HepG2 (cell line): Measurements from ENCODE around the gene HSD17B8. TPM values are rescaled to one million over a fixed set of nuclear protein-coding genes. Genes with fewer than 3 reads are reported as not detected.

ENCODE experiments used
- ATF4 ChIP-seq, 2 experiments: fragments of 450-650 bp in 1 of 2; sonication (generic) in 1 of 2; formaldehyde crosslinking; IDR thresholded peaks; 2 replicates each; pipeline versions ENCODE4 v1.5.0 to v1.8.0; 2020 to 2022; ENCODE audit warnings: mild to moderate bottlenecking in 1 of 2, missing genetic modification reagents in 1 of 2
- FOSL2 ChIP-seq: sonication (generic); formaldehyde crosslinking; IDR thresholded peaks from 2 replicates; pipeline ENCODE4 v1.4.0; 2020; ENCODE audit warnings: missing genetic modification reagents
- FOXJ3 ChIP-seq: sonication (generic); formaldehyde crosslinking; IDR thresholded peaks from 2 replicates; pipeline ENCODE4 v1.4.0; 2020; ENCODE audit warnings: missing genetic modification reagents, mild to moderate bottlenecking, borderline replicate concordance
- IRF9 ChIP-seq: sonication (generic); formaldehyde crosslinking; IDR thresholded peaks from 2 replicates; pipeline ENCODE4 v1.8.0; 2022; ENCODE audit warnings: missing genetic modification reagents, mild to moderate bottlenecking, borderline replicate concordance
- KMT2B ChIP-seq: IDR thresholded peaks from 2 replicates; pipeline ENCODE4 v1.6.1; 2016; ENCODE audit warnings: missing genetic modification reagents, missing compliant biosample characterization
- MATR3 ChIP-seq: sonication (generic); formaldehyde crosslinking; IDR thresholded peaks from 2 replicates; pipeline ENCODE4 v1.4.0; 2020; ENCODE audit warnings: missing genetic modification reagents
- SNAPC2 ChIP-seq: sonication (generic); formaldehyde crosslinking; IDR thresholded peaks from 2 replicates; pipeline ENCODE4 v1.8.1; 2022; ENCODE audit warnings: mild to moderate bottlenecking, missing genetic modification reagents
- SRSF4 ChIP-seq: fragments of 200-400 bp; formaldehyde crosslinking; IDR thresholded peaks from one replicate; pipeline ENCODE4 v1.6.1; 2018; ENCODE audit warnings: mild to moderate bottlenecking, low read depth, low read length, moderate library complexity; ENCODE audit not compliant: poor library complexity, severe bottlenecking
- TBL1XR1 ChIP-seq: fragments of 150-350 bp; IDR thresholded peaks from 2 replicates; pipeline ENCODE4 v1.6.1; 2014; ENCODE audit warnings: borderline replicate concordance, low read length; ENCODE audit not compliant: partially characterized antibody
- ZBTB25 ChIP-seq: IDR thresholded peaks from 2 replicates; pipeline ENCODE4 v1.6.1; 2018; ENCODE audit warnings: missing genetic modification reagents
- ZNF746 ChIP-seq: sonication (generic); formaldehyde crosslinking; IDR thresholded peaks from 2 replicates; pipeline ENCODE4 v1.8.0; 2022; ENCODE audit warnings: mild to moderate bottlenecking, missing genetic modification reagents
- ZNF776 ChIP-seq: sonication (generic); formaldehyde crosslinking; IDR thresholded peaks from 2 replicates; pipeline ENCODE4 v1.4.0; 2020; ENCODE audit warnings: mild to moderate bottlenecking, missing genetic modification reagents
- ZNF883 ChIP-seq: sonication (generic); formaldehyde crosslinking; IDR thresholded peaks from 2 replicates; pipeline ENCODE4 v1.5.1; 2020; ENCODE audit warnings: mild to moderate bottlenecking, missing genetic modification reagents; ENCODE audit errors: not compliant biosample characterization
- polyA plus RNA-seq, 8 experiments: library from polyadenylated mRNA; depleted of rRNA in 3 of 8; stranded (reverse) in 7 of 8; unstranded in 1 of 8; fragments of >200 nt; fragmentation: Illumina TruSeq in 4 of 8; extraction: Trizol in 4 of 8; gene quantifications; 2 replicates each; pipeline versions ENCODE4 v1.2.1 to v1.2.3, GENCODE V29; 2011 to 2016; ENCODE audit warnings: low read depth in 4 of 8, missing spikeins in 1 of 8, mixed read lengths in 1 of 8; ENCODE audit not compliant: insufficient read depth in 1 of 8
- total RNA-seq, 5 experiments: library from RNA; depleted of rRNA; stranded (reverse); fragments of >200 nt; fragmentation: Illumina TruSeq; extraction: Trizol; gene quantifications; 2 replicates each; pipeline ENCODE4 v1.2.3, GENCODE V29; 2016; ENCODE audit warnings: low read depth in 1 of 5
- TF ChIP-seq, protein P1 (sequence below): sonication (generic); formaldehyde crosslinking; IDR thresholded peaks from 2 replicates; pipeline ENCODE4 v1.5.0; 2020; ENCODE audit warnings: mild to moderate bottlenecking, missing genetic modification reagents, borderline replicate concordance
- TF ChIP-seq, protein P2 (sequence below): sonication (generic); formaldehyde crosslinking; IDR thresholded peaks from 2 replicates; pipeline ENCODE4 v1.4.0; 2020; ENCODE audit warnings: mild to moderate bottlenecking, missing genetic modification reagents
- TF ChIP-seq, protein P3 (sequence below): sonication (generic); formaldehyde crosslinking; IDR thresholded peaks from 2 replicates; pipeline ENCODE4 v1.4.0; 2020; ENCODE audit warnings: missing genetic modification reagents, mild to moderate bottlenecking, borderline replicate concordance

Gene HSD17B8
- total and polyA plus RNA-seq, 2 of the 13 experiments (the other 11 are each of a cell fraction or from before 2014, with no cell fraction given): 12.6 to 20.1 TPM

DNA sequence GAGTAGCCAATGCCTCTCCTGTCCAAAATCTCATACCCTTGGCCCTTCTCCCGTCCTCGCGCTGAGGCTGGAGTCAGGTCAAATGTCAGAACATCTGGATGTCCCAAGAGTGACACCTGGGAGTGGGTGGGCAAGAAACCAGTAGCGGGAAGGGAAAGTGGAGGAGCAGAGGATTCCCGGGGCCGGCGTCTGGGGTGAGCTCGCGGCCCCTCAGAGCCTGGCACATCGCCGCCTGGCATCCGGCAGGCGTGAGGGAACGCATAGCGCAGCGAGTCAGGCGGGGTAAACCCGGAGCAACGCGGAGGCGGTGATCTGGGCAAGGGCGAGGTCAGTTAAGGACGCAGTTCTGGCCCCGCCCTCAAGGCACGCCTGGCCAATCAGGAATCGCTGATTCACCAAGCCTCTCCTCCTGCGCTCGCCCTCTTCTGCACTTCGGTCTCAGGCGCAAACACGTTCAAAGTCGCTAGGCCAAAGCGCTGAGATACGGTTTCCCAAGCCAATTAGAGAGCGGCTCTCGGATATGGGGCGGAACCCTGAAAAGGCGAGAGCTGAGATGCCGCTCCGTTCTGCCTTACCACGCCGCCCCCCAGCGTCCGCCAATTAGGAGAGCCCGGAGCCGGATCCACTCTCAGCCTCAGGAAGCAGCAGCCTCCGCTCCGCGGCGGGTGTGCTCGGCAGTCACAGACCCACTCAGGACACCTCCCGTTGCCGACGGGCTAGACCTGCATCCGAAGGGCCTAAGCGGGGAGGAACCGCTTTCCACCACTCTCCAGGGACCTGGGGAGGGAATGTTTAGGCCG lies 44.7 kb downstream of the HSD17B8 start (continued):
- TF ChIP-seq SNAPC2 (CRISPR knock-in tag): 0 out of 2 replicates have a peak, but pooled peaks have one; percentile 55
- no peak for TF ChIP-seq MATR3
- TF ChIP-seq, protein P1, sequence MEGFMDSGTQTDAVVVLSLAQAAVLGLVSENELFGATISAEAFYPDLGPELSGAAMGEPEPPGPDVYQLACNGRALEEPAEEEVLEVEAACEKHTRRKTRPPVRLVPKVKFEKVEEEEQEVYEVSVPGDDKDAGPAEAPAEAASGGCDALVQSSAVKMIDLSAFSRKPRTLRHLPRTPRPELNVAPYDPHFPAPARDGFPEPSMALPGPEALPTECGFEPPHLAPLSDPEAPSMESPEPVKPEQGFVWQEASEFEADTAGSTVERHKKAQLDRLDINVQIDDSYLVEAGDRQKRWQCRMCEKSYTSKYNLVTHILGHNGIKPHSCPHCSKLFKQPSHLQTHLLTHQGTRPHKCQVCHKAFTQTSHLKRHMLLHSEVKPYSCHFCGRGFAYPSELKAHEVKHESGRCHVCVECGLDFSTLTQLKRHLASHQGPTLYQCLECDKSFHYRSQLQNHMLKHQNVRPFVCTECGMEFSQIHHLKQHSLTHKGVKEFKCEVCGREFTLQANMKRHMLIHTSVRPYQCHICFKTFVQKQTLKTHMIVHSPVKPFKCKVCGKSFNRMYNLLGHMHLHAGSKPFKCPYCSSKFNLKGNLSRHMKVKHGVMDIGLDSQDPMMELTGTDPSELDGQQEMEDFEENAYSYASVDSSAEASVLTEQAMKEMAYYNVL: peak; percentile 80; the same call in 1 of the 2 replicates
- TF ChIP-seq ZBTB25 (CRISPR knock-in tag): no peak
- TF ChIP-seq, protein P2, sequence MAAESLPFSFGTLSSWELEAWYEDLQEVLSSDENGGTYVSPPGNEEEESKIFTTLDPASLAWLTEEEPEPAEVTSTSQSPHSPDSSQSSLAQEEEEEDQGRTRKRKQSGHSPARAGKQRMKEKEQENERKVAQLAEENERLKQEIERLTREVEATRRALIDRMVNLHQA (CRISPR knock-in tag): no peak
- peak; percentile 67 for TF ChIP-seq SRSF4
- TF ChIP-seq, protein P3, sequence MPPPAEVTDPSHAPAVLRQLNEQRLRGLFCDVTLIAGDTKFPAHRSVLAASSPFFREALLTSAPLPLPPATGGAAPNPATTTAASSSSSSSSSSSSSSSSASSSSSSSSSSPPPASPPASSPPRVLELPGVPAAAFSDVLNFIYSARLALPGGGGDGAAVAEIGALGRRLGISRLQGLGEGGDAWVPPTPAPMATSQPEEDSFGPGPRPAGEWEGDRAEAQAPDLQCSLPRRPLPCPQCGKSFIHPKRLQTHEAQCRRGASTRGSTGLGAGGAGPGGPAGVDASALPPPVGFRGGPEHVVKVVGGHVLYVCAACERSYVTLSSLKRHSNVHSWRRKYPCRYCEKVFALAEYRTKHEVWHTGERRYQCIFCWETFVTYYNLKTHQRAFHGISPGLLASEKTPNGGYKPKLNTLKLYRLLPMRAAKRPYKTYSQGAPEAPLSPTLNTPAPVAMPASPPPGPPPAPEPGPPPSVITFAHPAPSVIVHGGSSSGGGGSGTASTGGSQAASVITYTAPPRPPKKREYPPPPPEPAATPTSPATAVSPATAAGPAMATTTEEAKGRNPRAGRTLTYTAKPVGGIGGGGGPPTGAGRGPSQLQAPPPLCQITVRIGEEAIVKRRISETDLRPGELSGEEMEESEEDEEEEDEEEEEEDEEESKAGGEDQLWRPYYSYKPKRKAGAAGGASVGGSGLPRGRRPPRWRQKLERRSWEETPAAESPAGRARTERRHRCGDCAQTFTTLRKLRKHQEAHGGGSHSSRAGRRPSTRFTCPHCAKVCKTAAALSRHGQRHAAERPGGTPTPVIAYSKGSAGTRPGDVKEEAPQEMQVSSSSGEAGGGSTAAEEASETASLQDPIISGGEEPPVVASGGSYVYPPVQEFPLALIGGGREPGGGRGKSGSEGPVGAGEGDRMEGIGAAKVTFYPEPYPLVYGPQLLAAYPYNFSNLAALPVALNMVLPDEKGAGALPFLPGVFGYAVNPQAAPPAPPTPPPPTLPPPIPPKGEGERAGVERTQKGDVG (CRISPR knock-in tag): no peak
- peak; percentile 69; the same call in 1 of the 2 replicates for TF ChIP-seq KMT2B (CRISPR knock-in tag)
- peak; percentile 58; the same call in 1 of the 2 replicates for TF ChIP-seq ZNF776 (CRISPR knock-in tag)
- no peak for TF ChIP-seq FOXJ3
- TF ChIP-seq FOSL2 (CRISPR knock-in tag): peak; percentile 80
- no peak for TF ChIP-seq IRF9 (CRISPR knock-in tag)
- no peak for TF ChIP-seq ATF4 (CRISPR knock-in tag; IDR thresholded peaks at IDR 0.05)
- TF ChIP-seq TBL1XR1: peak; percentile 24
- TF ChIP-seq ZNF883: peak; percentile 5
- TF ChIP-seq ZNF746 (CRISPR knock-in tag): no peak
